Tibial artery (tissue), 4 donors: ENCODE measurements around the gene STAT5B.
A peak's percentile ranks its signal among the peaks of the same experiment; 100 is the strongest.

Experiments
- DNase-seq, 2 donors: peaks; one replicate each; pipeline ENCODE4 v3.0.0-alpha.2; 2019
- H3K27ac ChIP-seq, 2 donors: fragments of 200-600 bp; sonication (generic) in 1 of 2; 1 replicate in 1 of 2; 2 replicates in 1 of 2; pipeline ENCODE4 v1.5.1; 2018 to 2019; ENCODE audit warnings: mild to moderate bottlenecking in 1 of 2
- H3K27me3 ChIP-seq, 2 donors: fragments of 200-600 bp; sonication (generic) in 1 of 2; one replicate each; pipeline versions ENCODE4 v1.5.1 to v1.6.0; 2016 to 2019
- H3K36me3 ChIP-seq, 3 donors: fragments of 200-600 bp; sonication (generic) in 2 of 3; one replicate each; pipeline ENCODE4 v1.5.1; 2016 to 2019; ENCODE audit warnings: mild to moderate bottlenecking in 2 of 3
- H3K4me1 ChIP-seq, 4 donors: fragments of 200-600 bp; sonication (generic) in 2 of 4; 1 replicate in 3 of 4; 2 replicates in 1 of 4; pipeline ENCODE4 v1.5.1; 2016 to 2019
- H3K4me3 ChIP-seq, 2 donors: fragments of 200-600 bp; sonication (generic) in 1 of 2; 1 replicate in 1 of 2; 2 replicates in 1 of 2; pipeline ENCODE4 v1.5.1; 2018 to 2019; ENCODE audit warnings: mild to moderate bottlenecking in 2 of 2
- H3K9me3 ChIP-seq, 3 donors: fragments of 200-600 bp; sonication (generic) in 1 of 3; one replicate each; pipeline ENCODE4 v1.5.1; 2016 to 2019
- CTCF ChIP-seq, 2 experiments: fragments of 200-600 bp in 1 of 2; fragments of 450-650 bp in 1 of 2; IDR thresholded peaks; one replicate each; pipeline ENCODE4 v1.5.1; 2017 to 2019; ENCODE audit warnings: antibody characterized with exemption in 2 of 2, mild to moderate bottlenecking in 1 of 2, moderate library complexity in 1 of 2
- intact Hi-C: fragments of 100-400 bp; cut with DNase I; formaldehyde crosslinking; loops from one replicate; pipeline ENCODE4 v1.15.0; 2023; ENCODE audit warnings: low total_unique reads

STAT5B gene

GRCh38 chr17:42192189-42193126 lies 83.7 kb downstream of the STAT5B start:
- peaks cover 0 to 23% (median 16%) of the 10 kb centered on the region in 4 donors for H3K4me1 ChIP-seq
- H3K27ac ChIP-seq = no peak overlapping the region

GRCh38 chr17:42191275-42191608 lies 84.9 kb downstream of the STAT5B start:
- no peak for DNase-seq
- H3K27ac ChIP-seq = no peak overlapping the region
- no peaks in the 10 kb centered on the region for H3K27me3 ChIP-seq
- intact Hi-C loops = no loop called here
- no peak for TF ChIP-seq CTCF (IDR thresholded peaks at IDR 0.05)
- H3K4me1 ChIP-seq = peaks cover 0 to 23% (median 16%) of the 10 kb centered on the region in 4 donors
- peaks cover 0 to 24% (median 0%) of the 10 kb centered on the region in 3 donors for H3K36me3 ChIP-seq
- no peak overlapping the region for H3K4me3 ChIP-seq
- H3K9me3 ChIP-seq = no peaks in the 10 kb centered on the region

More at GRCh38 chr17:42192189-42193126, 83.7 kb downstream of the STAT5B start:
- no peak for DNase-seq
- intact Hi-C loops = no loop called here
- Histone ChIP-seq H3K36me3 (peaks cover 0 to 24% (median 0%) of the 10 kb centered on the region in 3 donors), H3K4me3 (no peak overlapping the region), H3K27me3 (no peaks in the 10 kb centered on the region), H3K9me3 (no peaks in the 10 kb centered on the region)
- no peak for TF ChIP-seq CTCF (IDR thresholded peaks at IDR 0.05)

- Histone ChIP-seq H3K27me3 (no peaks in the 10 kb centered on the region), H3K27ac (no peak overlapping the region), H3K36me3 (peaks cover 0 to 24% (median 0%) of the 10 kb centered on the region in 3 donors), H3K4me1 (peaks cover 0 to 23% (median 16%) of the 10 kb centered on the region in 4 donors), H3K9me3 (no peaks in the 10 kb centered on the region), H3K4me3 (no peak overlapping the region)
- DNase-seq = no peak
- intact Hi-C loops = no loop called here
- TF ChIP-seq CTCF (IDR thresholded peaks at IDR 0.05) = no peak
Measured at GRCh38 chr17:42190491-42191274, 85.5 kb downstream of the STAT5B start.

- intact Hi-C loops = no loop called here
- no peak for TF ChIP-seq CTCF (IDR thresholded peaks at IDR 0.05)
- no peak overlapping the region for H3K27ac ChIP-seq
- peaks cover 0 to 22% (median 17%) of the 10 kb centered on the region in 4 donors for H3K4me1 ChIP-seq
- no peak overlapping the region for H3K4me3 ChIP-seq
- H3K27me3 ChIP-seq = no peaks in the 10 kb centered on the region
- H3K9me3 ChIP-seq = no peaks in the 10 kb centered on the region
- DNase-seq = no peak
- H3K36me3 ChIP-seq = peaks cover 0 to 24% (median 0%) of the 10 kb centered on the region in 3 donors
Measured at GRCh38 chr17:42189651-42189965, 86.6 kb downstream of the STAT5B start.

GRCh38 chr17:42188749-42189650 lies 87.2 kb downstream of the STAT5B start:
- Histone ChIP-seq H3K36me3 (peaks cover 0 to 24% (median 0%) of the 10 kb centered on the region in 3 donors), H3K9me3 (no peaks in the 10 kb centered on the region), H3K4me1 (peaks cover 0 to 24% (median 22%) of the 10 kb centered on the region in 4 donors), H3K4me3 (no peak overlapping the region), H3K27me3 (no peaks in the 10 kb centered on the region), H3K27ac (no peak overlapping the region)
- TF ChIP-seq CTCF (IDR thresholded peaks at IDR 0.05) = no peak
- intact Hi-C loops = no loop called here
- DNase-seq = peak in 1 of 2 donors; percentile 32
